Lung (tissue), 12 donors: Measurements from ENCODE around the gene CRACR2B. TPM values are rescaled to one million over a fixed set of nuclear protein-coding genes. Genes with fewer than 3 reads are reported as not detected.
A peak's percentile ranks its signal among the peaks of the same experiment; 100 is the strongest.

Experiments used
- ATAC-seq: fragments of 200-7000 bp; cut with Tn5 transposase; one replicate; pipeline ENCODE4 v1.9.1; 2020; ENCODE audit warnings: moderate number of reproducible peaks; ENCODE audit not compliant: insufficient read depth, low FRiP score
- DNase-seq, 3 donors: peaks; one replicate each; pipeline ENCODE4 v3.0.0-alpha.2; 2013 to 2017
- H3K27ac ChIP-seq, 2 donors: one replicate each; pipeline ENCODE4 v1.5.1; 2013; ENCODE audit warnings: mild to moderate bottlenecking in 2 of 2, moderate library complexity in 2 of 2, control low read depth in 1 of 2, inconsistent platforms in 1 of 2, low read depth in 1 of 2, low read length in 1 of 2
- H3K27me3 ChIP-seq, 3 donors: one replicate each; pipeline ENCODE4 v1.5.1; 2013; ENCODE audit warnings: low read length in 2 of 3; ENCODE audit not compliant: control insufficient read depth in 3 of 3, insufficient read depth in 3 of 3
- H3K36me3 ChIP-seq, 4 donors: one replicate each; pipeline ENCODE4 v1.5.1; 2013; ENCODE audit warnings: low read length in 4 of 4, mild to moderate bottlenecking in 1 of 4, moderate library complexity in 1 of 4; ENCODE audit not compliant: control insufficient read depth in 4 of 4, insufficient read depth in 4 of 4
- H3K4me1 ChIP-seq, 5 donors: one replicate each; pipeline ENCODE4 v1.5.1; 2013; ENCODE audit warnings: low read length in 5 of 5, mild to moderate bottlenecking in 2 of 5, moderate library complexity in 1 of 5; ENCODE audit not compliant: control insufficient read depth in 5 of 5, insufficient read depth in 5 of 5
- H3K4me3 ChIP-seq: one replicate; pipeline ENCODE4 v1.5.1; 2013; ENCODE audit warnings: mild to moderate bottlenecking, control low read depth, moderate library complexity
- H3K9ac ChIP-seq, 2 donors: one replicate each; pipeline ENCODE4 v1.5.1; 2013; ENCODE audit warnings: low read length in 2 of 2, control low read depth in 1 of 2; ENCODE audit not compliant: insufficient read depth in 1 of 2
- H3K9me3 ChIP-seq, 4 donors: one replicate each; pipeline ENCODE4 v1.5.1; 2013; ENCODE audit warnings: low read length in 3 of 4, mild to moderate bottlenecking in 1 of 4, moderate library complexity in 1 of 4; ENCODE audit not compliant: control insufficient read depth in 4 of 4, insufficient read depth in 3 of 4
- WGBS, 2 donors: extraction: QIAGEN DNeasy Blood & Tissue Kit; methylation state at CpG; one replicate each; pipeline ENCODE4 v1.1.7; 2013; 5-methylcytosine and 5-hydroxymethylcytosine counted together
- polyA plus RNA-seq, 2 donors: library from polyadenylated mRNA; stranded (reverse); fragments of 200-250 nt; gene quantifications; one replicate each; pipeline ENCODE4 v1.2.1, GENCODE V29; 2013
- total RNA-seq, 2 donors: library from RNA; depleted of rRNA in 1 of 2; stranded (reverse); fragments of >200 nt in 1 of 2; gene quantifications; one replicate each; pipeline ENCODE4 v1.2.1, GENCODE V29; 2014 to 2021
- TF ChIP-seq, protein P1 (sequence below): IDR thresholded peaks from 2 replicates; pipeline ENCODE4 v1.5.1; 2012; ENCODE audit warnings: mild to moderate bottlenecking; ENCODE audit errors: control extremely low read depth, extremely low read depth
- donor health status: control.
- donor health status: control.
- donor health status: Bipolar disorder and iron deficiency.
- donor health status: healthy.
- donor health status: DM: yes; HTN: yes; CAD: no.

The CRACR2B gene
- total and polyA plus RNA-seq, 4 donors, result 17.9 to 45.1 (median 31.7) TPM

DNA sequence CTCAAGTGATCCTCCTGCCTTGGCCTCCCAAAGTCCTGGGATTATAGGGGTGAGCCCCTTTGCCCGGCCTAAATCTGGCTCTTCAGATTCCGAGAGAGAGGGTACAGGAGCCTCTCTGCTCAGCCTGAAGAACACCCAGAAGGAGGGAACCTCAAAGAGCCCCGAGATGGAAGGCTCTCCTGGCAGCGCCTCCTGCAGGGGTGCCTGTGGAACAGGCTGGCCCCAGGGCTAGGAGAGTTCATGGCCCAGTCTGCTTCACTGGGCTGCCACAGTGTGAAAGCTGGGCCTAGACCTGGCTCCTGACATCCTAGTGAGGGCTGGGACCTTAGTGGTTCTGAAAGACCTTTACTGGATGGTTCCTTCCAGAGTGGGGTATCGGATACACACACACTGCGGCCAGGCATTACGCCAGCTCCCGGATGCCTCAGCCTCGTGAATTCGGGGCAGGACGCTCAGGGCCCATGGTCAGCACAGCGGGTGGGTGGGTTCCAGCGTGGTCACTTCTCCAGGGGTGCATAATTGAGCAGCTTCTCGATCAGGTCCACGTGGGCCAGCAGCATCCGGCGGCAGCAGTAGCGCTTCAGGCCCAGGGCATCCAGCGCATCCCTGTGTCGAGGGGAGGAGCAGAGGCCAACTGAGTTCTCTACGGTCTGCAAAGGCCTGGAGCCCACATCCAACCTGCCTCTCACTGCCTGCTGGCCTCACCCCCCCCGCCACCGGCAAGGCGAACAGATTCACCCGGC lies 12.3 kb downstream of the CRACR2B start:
- no peak for ATAC-seq
- H3K27me3 ChIP-seq, result no peaks in the 10 kb centered on the region
- no peak overlapping the region for H3K9ac ChIP-seq
- WGBS, 2 donors, result 80 to 87% methylated on average over 25 of the region's 25 CpGs
- H3K4me1 ChIP-seq, result peaks cover 6 to 29% (median 15%) of the 10 kb centered on the region in 5 donors
- H3K4me3 ChIP-seq, result no peak overlapping the region
- no peak for DNase-seq
- peaks cover 4 to 46% (median 18%) of the 10 kb centered on the region in 4 donors for H3K36me3 ChIP-seq
- peak overlapping the region in 1 of 2 donors; percentile 11 for H3K27ac ChIP-seq
- TF ChIP-seq, protein P1, sequence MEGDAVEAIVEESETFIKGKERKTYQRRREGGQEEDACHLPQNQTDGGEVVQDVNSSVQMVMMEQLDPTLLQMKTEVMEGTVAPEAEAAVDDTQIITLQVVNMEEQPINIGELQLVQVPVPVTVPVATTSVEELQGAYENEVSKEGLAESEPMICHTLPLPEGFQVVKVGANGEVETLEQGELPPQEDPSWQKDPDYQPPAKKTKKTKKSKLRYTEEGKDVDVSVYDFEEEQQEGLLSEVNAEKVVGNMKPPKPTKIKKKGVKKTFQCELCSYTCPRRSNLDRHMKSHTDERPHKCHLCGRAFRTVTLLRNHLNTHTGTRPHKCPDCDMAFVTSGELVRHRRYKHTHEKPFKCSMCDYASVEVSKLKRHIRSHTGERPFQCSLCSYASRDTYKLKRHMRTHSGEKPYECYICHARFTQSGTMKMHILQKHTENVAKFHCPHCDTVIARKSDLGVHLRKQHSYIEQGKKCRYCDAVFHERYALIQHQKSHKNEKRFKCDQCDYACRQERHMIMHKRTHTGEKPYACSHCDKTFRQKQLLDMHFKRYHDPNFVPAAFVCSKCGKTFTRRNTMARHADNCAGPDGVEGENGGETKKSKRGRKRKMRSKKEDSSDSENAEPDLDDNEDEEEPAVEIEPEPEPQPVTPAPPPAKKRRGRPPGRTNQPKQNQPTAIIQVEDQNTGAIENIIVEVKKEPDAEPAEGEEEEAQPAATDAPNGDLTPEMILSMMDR, result no peak
- H3K9me3 ChIP-seq, result no peaks in the 10 kb centered on the region

DNA sequence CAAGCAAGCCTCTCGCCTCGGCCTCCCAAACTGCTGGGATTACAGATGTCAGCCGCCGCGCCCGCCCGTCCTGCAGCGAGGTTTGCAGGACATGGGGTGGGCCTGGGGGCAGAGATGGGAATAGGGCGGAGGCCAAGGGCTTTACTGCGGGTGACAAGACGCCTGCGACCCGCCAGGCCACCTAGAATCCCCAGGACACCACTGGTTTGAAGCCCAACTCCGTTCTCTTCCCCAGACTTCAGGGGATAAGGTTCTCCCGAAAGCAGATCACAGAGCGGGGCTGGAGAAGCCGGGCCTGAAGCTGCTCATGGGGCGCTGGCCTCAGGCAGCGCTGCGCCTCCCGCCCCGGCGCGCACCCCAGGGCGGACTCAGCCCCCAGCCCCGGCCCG lies 14.3 kb downstream of the CRACR2B start:
- ATAC-seq (no peak), DNase-seq (no peak)
- Histone ChIP-seq H3K27me3 (no peaks in the 10 kb centered on the region), H3K4me1 (peaks cover 6 to 42% (median 33%) of the 10 kb centered on the region in 5 donors), H3K27ac (peak overlapping the region; percentile 95 to 97), H3K9me3 (no peaks in the 10 kb centered on the region), H3K36me3 (peaks cover 3 to 38% (median 13%) of the 10 kb centered on the region in 4 donors), H3K9ac (no peak overlapping the region), H3K4me3 (peak overlapping the region; percentile 70)
- WGBS, 2 donors, result 1 to 2% methylated on average over 27 of the region's 27 CpGs
- TF ChIP-seq, protein P1, result no peak

DNA sequence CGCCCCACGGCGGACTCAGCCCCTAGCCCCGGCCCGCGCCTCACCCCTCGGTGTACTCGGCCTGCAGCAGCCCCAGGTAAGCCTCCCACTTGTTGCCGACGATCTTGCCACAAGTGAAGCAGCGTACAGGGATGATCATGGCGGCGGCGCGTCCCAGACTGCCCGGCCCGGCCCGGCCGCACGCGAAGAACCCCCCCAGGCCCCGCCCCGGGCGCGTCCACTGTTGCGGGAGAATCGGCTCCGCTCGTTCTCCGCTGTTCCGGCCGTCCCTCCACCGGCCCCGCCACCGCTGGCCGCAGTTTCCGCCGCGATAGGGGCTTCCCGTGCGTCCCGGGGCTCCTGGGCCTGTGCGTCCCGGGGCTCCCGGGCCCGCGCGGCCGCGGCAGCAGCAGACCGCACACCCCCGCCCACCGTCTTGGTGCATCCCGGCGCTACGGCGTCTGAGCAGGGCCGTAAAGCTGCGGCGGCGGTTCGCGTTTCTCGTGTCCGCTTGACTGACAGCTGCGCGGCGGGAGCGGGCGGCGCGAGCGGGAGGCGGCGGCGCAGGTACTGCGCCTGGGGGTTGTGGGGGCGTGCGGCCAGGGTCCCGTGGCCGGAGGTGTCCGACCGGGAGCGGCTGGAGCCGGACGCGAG lies 14.8 kb downstream of the CRACR2B start, which contains the start of the genes POLR2L and TSPAN4:
POLR2L (minus strand) TSS at position 160 of the 633 bp plus-strand sequence; CDS start at position 139, 21 bp downstream.
TSPAN4 (plus strand) TSS at position 483 of the 633 bp plus-strand sequence. CDS start 7,453 bp downstream, outside the sequence.
- H3K4me1 ChIP-seq, result peaks cover 6 to 42% (median 33%) of the 10 kb centered on the region in 5 donors
- H3K27me3 ChIP-seq, result no peaks in the 10 kb centered on the region
- no peaks in the 10 kb centered on the region for H3K9me3 ChIP-seq
- H3K36me3 ChIP-seq, result peaks cover 3 to 35% (median 10%) of the 10 kb centered on the region in 4 donors
- H3K4me3 ChIP-seq, result peak within 1 kb of the TSS; percentile 70
- TF ChIP-seq, protein P1, result no peak
- peak within 1 kb of the TSS; percentile 95 to 97 for H3K27ac ChIP-seq
- ATAC-seq, result peak; percentile 75
- H3K9ac ChIP-seq, result no peak within 1 kb of the TSS
- 0 to 1% methylated on average over 66 to 87 of the region's 87 CpGs for WGBS, 2 donors
- peak; percentile 89 to 93 (median 89) for DNase-seq
